ENCODE measurements around the gene ATP6V1G1.

DNA sequence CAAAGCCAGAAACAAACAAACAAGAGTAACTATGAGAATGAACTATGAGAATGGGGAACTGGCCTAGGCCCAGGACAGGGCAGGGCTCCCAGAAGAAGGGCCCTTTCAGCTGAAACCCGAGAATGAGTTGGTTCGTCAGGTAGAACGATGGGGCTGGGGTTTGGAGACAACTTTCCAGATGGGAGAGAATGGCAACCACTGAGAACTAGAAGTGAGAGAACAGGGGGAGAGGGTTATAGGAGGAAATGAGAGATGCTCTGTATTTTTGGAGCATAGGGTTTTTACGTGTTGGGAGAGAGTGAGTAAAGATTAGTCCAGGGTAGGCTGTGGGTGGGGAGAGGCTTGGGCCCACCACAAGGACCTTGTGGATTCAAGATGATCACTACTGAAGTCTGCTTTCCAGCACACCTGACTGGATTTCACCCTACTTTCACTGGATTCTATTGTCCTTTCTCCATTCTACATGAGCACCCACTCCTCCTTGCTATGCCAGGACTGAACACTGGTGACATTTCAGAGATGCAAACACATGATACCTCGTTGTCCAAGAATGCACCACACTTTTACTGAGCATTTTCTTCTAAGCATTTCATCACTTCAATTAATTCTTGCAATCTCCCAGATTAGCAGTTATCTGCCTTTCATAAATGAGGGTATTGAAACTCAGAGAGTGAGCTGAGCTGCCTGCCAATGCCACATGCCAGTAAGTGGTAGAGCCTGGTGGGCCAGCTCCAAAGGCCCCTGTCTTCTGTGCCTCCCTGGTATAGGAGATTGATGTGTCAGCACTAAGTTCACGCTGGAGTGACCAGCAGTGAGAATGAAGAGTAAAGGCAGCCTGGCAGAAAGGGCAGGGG, 20.3 kb downstream of the ATP6V1G1 start:
- TF ChIP-seq, protein P1, sequence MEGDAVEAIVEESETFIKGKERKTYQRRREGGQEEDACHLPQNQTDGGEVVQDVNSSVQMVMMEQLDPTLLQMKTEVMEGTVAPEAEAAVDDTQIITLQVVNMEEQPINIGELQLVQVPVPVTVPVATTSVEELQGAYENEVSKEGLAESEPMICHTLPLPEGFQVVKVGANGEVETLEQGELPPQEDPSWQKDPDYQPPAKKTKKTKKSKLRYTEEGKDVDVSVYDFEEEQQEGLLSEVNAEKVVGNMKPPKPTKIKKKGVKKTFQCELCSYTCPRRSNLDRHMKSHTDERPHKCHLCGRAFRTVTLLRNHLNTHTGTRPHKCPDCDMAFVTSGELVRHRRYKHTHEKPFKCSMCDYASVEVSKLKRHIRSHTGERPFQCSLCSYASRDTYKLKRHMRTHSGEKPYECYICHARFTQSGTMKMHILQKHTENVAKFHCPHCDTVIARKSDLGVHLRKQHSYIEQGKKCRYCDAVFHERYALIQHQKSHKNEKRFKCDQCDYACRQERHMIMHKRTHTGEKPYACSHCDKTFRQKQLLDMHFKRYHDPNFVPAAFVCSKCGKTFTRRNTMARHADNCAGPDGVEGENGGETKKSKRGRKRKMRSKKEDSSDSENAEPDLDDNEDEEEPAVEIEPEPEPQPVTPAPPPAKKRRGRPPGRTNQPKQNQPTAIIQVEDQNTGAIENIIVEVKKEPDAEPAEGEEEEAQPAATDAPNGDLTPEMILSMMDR (IDR thresholded peaks at IDR 0.05): no peak
- no peak for TF ChIP-seq POLR2A (IDR thresholded peaks at IDR 0.05)

All from uterus (tissue), 2 donors.